Fibroblast of lung (primary cell): ENCODE results near the gene MRPL52. TPM values are rescaled to one million over a fixed set of nuclear protein-coding genes. Genes with fewer than 3 reads are reported as not detected.

Experiments
- DNase-seq, 2 donors: peaks; one replicate each; pipeline versions ENCODE4 v3.0.0 to v3.0.0-alpha.2; 2010; ENCODE audit warnings: low read depth in 2 of 2
- H2AFZ ChIP-seq: 2 replicates; pipeline ENCODE4 v1.5.1; 2012; ENCODE audit warnings: low read length, control low read depth, inconsistent platforms
- H3K27ac ChIP-seq: 2 replicates; pipeline ENCODE4 v1.5.1; 2011; ENCODE audit warnings: low read length, control low read depth; ENCODE audit not compliant: insufficient read depth
- H3K27me3 ChIP-seq: 2 replicates; pipeline ENCODE4 v1.5.1; 2011; ENCODE audit warnings: mild to moderate bottlenecking, low read length; ENCODE audit not compliant: control insufficient read depth, insufficient read depth
- H3K36me3 ChIP-seq: 2 replicates; pipeline ENCODE4 v1.5.1; 2011; ENCODE audit warnings: low read length; ENCODE audit not compliant: control insufficient read depth, insufficient read depth
- H3K4me1 ChIP-seq: 2 replicates; pipeline ENCODE4 v1.5.1; 2011; ENCODE audit warnings: low read length; ENCODE audit not compliant: control insufficient read depth, insufficient read depth; ENCODE audit errors: extremely low read depth
- H3K4me2 ChIP-seq: 2 replicates; pipeline ENCODE4 v1.5.1; 2011; ENCODE audit warnings: low read length, control low read depth; ENCODE audit not compliant: insufficient read depth; ENCODE audit errors: extremely low read depth
- H3K4me3 ChIP-seq, 4 experiments: fragments of 200-600 bp in 1 of 4; sonication (generic) in 1 of 4; replicated peaks in 1 of 4; 2 replicates each; pipeline ENCODE4 v1.5.1; 2011 to 2016; ENCODE audit warnings: low read length in 4 of 4, low read depth in 3 of 4, mild to moderate bottlenecking in 3 of 4, control low read depth in 2 of 4, inconsistent platforms in 1 of 4, mixed read lengths in 1 of 4; ENCODE audit not compliant: insufficient read depth in 1 of 4; ENCODE audit errors: control extremely low read depth in 1 of 4
- H3K79me2 ChIP-seq: 2 replicates; pipeline ENCODE4 v1.5.1; 2012; ENCODE audit warnings: mild to moderate bottlenecking, low read length, inconsistent platforms; ENCODE audit not compliant: control insufficient read depth, insufficient read depth
- H3K9ac ChIP-seq: 2 replicates; pipeline ENCODE4 v1.5.1; 2011; ENCODE audit warnings: mild to moderate bottlenecking, low read length, control low read depth; ENCODE audit not compliant: insufficient read depth
- H3K9me3 ChIP-seq: 2 replicates; pipeline ENCODE4 v1.5.1; 2012; ENCODE audit warnings: low read depth, low read length; ENCODE audit not compliant: control insufficient read depth, insufficient read depth
- H4K20me1 ChIP-seq: 2 replicates; pipeline ENCODE4 v1.5.1; 2011; ENCODE audit warnings: low read length; ENCODE audit not compliant: control insufficient read depth, insufficient read depth; ENCODE audit errors: extremely low read depth
- EZH2 ChIP-seq: IDR thresholded peaks from 2 replicates; pipeline ENCODE4 v1.5.1; 2012; ENCODE audit warnings: low read length, control low read depth, mild to moderate bottlenecking; ENCODE audit errors: missing control alignments
- polyA plus RNA-seq, 2 donors: library from polyadenylated mRNA; depleted of rRNA in 1 of 2; stranded (reverse) in 1 of 2; unstranded in 1 of 2; fragments of >200 nt; gene quantifications; 2 replicates each; pipeline ENCODE4 v1.2.1, GENCODE V29; 2011 to 2012; ENCODE audit warnings: missing spikeins in 1 of 2
- total RNA-seq: library from RNA; depleted of rRNA; stranded (reverse); fragments of >200 nt; gene quantifications from 2 replicates; pipeline ENCODE4 v1.2.1, GENCODE V29; 2014
- TF ChIP-seq, protein P1 (sequence below), 2 donors: IDR thresholded peaks in 1 of 2; conservative IDR thresholded peaks in 1 of 2; 1 replicate in 1 of 2; 2 replicates in 1 of 2; pipeline ENCODE4 v1.5.1; 2011 to 2012; ENCODE audit warnings: low read length in 2 of 2, control low read depth in 1 of 2, inconsistent platforms in 1 of 2, low read depth in 1 of 2, mild to moderate bottlenecking in 1 of 2

Gene MRPL52
- total and polyA plus RNA-seq, 2 donors (not counting 1 experiment from before 2014, with no cell fraction given) = 44.1 to 50.5 TPM

DNA sequence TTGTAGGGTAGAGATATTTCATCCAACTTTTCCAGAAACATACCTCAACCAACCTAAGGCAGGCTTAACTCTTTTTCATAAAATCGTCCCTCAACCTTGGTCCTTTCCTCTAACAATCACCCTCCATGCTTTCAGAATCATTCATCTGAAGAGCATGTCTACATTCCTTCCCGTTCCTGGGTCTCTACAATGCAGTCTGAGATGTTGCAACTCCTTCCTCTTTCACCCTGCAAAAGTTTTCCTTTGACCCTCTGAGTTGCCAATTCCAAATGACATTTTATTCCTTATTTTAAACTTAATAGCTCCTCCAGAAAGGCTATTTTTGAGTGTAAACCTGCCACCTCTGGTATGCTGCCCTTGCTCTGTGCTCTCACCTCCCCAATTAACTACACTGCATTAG, 31.2 kb upstream of the MRPL52 start:
- H3K9me3 ChIP-seq = no peaks in the 10 kb centered on the region
- H3K27me3 ChIP-seq = no peaks in the 10 kb centered on the region
- DNase-seq = no peak
- H3K79me2 ChIP-seq = no peaks in the 10 kb centered on the region
- H3K27ac ChIP-seq = no peak overlapping the region
- TF ChIP-seq, protein P1, sequence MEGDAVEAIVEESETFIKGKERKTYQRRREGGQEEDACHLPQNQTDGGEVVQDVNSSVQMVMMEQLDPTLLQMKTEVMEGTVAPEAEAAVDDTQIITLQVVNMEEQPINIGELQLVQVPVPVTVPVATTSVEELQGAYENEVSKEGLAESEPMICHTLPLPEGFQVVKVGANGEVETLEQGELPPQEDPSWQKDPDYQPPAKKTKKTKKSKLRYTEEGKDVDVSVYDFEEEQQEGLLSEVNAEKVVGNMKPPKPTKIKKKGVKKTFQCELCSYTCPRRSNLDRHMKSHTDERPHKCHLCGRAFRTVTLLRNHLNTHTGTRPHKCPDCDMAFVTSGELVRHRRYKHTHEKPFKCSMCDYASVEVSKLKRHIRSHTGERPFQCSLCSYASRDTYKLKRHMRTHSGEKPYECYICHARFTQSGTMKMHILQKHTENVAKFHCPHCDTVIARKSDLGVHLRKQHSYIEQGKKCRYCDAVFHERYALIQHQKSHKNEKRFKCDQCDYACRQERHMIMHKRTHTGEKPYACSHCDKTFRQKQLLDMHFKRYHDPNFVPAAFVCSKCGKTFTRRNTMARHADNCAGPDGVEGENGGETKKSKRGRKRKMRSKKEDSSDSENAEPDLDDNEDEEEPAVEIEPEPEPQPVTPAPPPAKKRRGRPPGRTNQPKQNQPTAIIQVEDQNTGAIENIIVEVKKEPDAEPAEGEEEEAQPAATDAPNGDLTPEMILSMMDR (conservative IDR thresholded peaks at IDR 0.05 in 1 of 2, IDR thresholded peaks at IDR 0.05 in 1 of 2; ENCODE audit: low read depth in 1 of 2, low read length in 2 of 2) = no peak
- no peak for TF ChIP-seq EZH2
- no peak overlapping the region for H3K4me2 ChIP-seq
- no peaks in the 10 kb centered on the region for H4K20me1 ChIP-seq
- H3K4me1 ChIP-seq = no peaks in the 10 kb centered on the region
- no peak overlapping the region for H2AFZ ChIP-seq
- no peak overlapping the region for H3K9ac ChIP-seq
- no peaks in the 10 kb centered on the region for H3K36me3 ChIP-seq
- no peak overlapping the region for H3K4me3 ChIP-seq

- TF ChIP-seq, protein P1 (conservative IDR thresholded peaks at IDR 0.05 in 1 of 2, IDR thresholded peaks at IDR 0.05 in 1 of 2; ENCODE audit: low read depth in 1 of 2, low read length in 2 of 2) = no peak
- no peak for TF ChIP-seq EZH2
- DNase-seq = no peak
- no peaks in the 10 kb centered on the region for H3K27me3 ChIP-seq
Measured at GRCh38 chr14:22800346-22800745, 29.3 kb upstream of the MRPL52 start.

DNA sequence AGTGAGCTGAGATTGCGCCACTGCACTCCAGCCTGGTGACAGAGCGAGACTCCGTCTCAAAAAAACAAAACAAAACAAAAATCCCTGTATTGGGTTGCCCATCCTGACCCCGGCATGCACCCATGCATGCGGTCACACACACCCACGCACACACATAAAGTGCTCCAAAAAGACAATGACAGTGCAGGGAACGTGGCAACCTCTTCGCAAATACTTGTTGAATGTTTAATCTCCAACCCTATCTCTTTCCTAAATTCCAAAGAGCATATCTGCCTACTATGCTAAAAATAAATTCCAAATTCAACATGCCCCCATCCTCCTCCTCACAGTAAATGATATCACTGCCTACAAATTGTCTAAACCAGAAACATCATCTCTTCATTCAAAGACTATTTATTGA, 28.0 kb upstream of the MRPL52 start:
- H3K79me2 ChIP-seq = no peaks in the 10 kb centered on the region
- H3K27me3 ChIP-seq = no peaks in the 10 kb centered on the region

More at GRCh38 chr14:22800346-22800745, 29.3 kb upstream of the MRPL52 start:
- Histone ChIP-seq H3K79me2 (no peaks in the 10 kb centered on the region), H4K20me1 (no peaks in the 10 kb centered on the region), H3K4me1 (no peaks in the 10 kb centered on the region), H3K36me3 (no peaks in the 10 kb centered on the region), H3K9ac (no peak overlapping the region), H3K4me2 (no peak overlapping the region), H3K9me3 (no peaks in the 10 kb centered on the region), H3K27ac (no peak overlapping the region), H3K4me3 (no peak overlapping the region), H2AFZ (no peak overlapping the region)

More for the DNA sequence above, 28.0 kb upstream of the MRPL52 start:
- Histone ChIP-seq H4K20me1 (no peaks in the 10 kb centered on the region), H3K27ac (no peak overlapping the region), H3K4me2 (no peak overlapping the region), H3K4me3 (no peak overlapping the region), H3K9me3 (no peaks in the 10 kb centered on the region), H3K4me1 (no peaks in the 10 kb centered on the region), H2AFZ (no peak overlapping the region), H3K36me3 (no peaks in the 10 kb centered on the region), H3K9ac (no peak overlapping the region)
- no peak for DNase-seq
- TF ChIP-seq EZH2 = no peak
- TF ChIP-seq, protein P1 (conservative IDR thresholded peaks at IDR 0.05 in 1 of 2, IDR thresholded peaks at IDR 0.05 in 1 of 2; ENCODE audit: low read depth in 1 of 2, low read length in 2 of 2) = no peak
